Hindlimb muscle (tissue), 1 donor: Measurements from ENCODE around the gene DDX24. TPM values are rescaled to one million over a fixed set of nuclear protein-coding genes. Genes with fewer than 3 reads are reported as not detected.

Experiments
- DNase-seq: peaks from one replicate; pipeline ENCODE4 v3.0.0-alpha.2; 2013
- polyA plus RNA-seq: library from polyadenylated mRNA; unstranded; fragments of 120-200 nt; gene quantifications from one replicate; pipeline ENCODE4 v1.2.1, GENCODE V29; 2013; ENCODE audit not compliant: insufficient read length

Gene DDX24
- polyA plus RNA-seq, 1 donor: 84.8 TPM

GRCh38 chr14:94031161-94031882 lies 49.7 kb downstream of the DDX24 start:
- no peak for DNase-seq

- DNase-seq: no peak
Measured at GRCh38 chr14:94030571-94030970, 50.4 kb downstream of the DDX24 start.

DNA sequence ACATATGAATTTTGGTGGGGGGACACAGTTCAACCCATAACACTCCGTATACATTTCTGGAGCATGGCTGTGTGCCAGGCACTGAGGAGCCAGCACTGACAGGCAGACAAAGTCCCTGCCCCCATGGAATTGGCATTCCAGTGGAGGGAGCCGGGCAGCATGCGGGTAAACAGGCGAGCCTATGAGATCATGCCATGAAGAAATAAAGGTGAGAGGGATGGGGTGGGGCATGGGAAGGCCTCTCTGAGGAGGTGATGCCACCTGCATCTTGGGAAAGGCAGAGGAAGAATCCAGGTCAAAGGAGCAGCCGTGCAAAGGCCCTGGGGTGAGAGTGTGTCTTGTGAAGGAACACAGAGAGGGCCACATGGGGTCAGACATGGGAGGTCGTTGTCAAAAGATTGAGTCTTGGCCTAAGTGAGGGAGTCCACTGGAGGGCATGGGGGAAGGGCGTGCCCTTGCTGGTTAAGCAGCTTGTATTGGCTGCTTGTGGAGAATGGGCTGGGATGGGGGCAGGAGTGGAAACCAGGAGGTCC lies 51.3 kb downstream of the DDX24 start:
- DNase-seq: no peak

- no peak for DNase-seq
Measured at GRCh38 chr14:94029265-94029664, 51.7 kb downstream of the DDX24 start.

GRCh38 chr14:94028450-94028826 lies 52.6 kb downstream of the DDX24 start:
- DNase-seq: no peak

- DNase-seq: no peak
Measured at GRCh38 chr14:94027566-94028449, 53.2 kb downstream of the DDX24 start.

DNA sequence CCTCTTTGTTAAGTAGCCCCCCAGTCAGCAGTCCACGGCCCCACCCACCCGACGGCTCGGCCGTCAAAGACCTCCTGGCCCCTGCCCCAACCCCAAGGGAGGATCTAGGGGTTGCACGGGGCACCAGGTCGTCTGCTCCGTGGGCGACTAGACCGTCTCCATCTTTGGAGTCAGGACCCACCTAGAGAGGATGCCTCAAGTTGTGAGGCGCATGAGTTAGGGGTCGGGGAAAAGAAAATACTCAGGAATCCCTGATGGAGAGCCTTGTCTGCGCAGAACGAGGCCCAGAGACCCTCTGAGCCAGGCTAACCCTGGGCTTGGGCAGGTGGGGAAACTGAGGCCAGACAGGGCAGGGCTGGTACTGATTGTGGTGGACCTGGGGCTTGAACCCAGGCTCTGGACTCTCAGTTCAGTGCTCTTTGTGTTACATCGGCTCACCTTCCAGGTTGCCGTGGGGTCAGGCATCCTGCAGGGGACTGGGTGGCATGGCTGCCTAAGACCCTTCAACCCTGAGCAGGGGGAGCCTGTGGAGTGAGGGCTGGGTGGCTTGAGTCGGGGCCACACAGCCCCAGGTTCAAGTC lies 54.0 kb downstream of the DDX24 start:
- DNase-seq: no peak

GRCh38 chr14:94026173-94026888 lies 54.7 kb downstream of the DDX24 start, which contains the start of gene OTUB2:
Gene OTUB2, plus strand, starts transcription at chr14:94026340. Its CDS starts 198 bp downstream, at chr14:94026538.
- DNase-seq: peak; percentile 99

DNA sequence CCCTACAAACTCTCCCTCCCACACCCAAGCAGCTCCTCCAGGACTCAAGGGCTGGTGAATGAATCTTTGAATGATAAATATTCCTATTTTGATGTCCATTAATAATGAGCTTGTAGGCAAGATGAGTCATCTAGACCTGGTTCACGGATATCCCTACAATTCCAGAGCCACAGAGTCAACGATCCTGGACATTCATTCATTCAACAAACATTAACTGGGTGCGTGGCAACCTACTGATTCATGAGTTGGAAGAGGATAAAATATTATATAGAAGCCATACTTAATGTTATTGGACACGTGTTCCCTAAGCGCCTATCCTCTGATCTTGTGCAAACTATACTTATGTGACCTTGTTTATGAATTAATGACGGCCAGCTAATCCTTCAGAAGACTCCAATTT lies 55.3 kb downstream of the DDX24 start:
- no peak for DNase-seq

DNA sequence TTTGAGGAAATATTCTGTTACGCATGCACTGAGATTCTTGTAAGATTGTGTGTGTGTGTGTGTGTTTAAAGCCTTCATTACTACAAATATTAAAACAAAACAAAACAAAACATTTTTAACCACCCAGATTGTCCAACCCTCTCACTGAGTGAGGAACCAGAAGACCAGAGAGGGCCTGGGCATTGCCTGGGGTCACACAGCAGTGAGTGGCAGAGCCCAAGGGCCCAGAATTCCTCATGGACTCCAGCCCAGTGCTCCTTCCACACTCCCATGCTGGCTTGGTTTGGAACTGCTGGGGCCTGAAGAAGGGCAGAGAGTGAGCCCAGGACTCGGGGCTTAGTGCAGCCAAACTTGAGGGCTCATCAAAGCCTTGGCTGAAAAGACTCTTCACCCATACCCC lies 56.5 kb downstream of the DDX24 start:
- no peak for DNase-seq

DNA sequence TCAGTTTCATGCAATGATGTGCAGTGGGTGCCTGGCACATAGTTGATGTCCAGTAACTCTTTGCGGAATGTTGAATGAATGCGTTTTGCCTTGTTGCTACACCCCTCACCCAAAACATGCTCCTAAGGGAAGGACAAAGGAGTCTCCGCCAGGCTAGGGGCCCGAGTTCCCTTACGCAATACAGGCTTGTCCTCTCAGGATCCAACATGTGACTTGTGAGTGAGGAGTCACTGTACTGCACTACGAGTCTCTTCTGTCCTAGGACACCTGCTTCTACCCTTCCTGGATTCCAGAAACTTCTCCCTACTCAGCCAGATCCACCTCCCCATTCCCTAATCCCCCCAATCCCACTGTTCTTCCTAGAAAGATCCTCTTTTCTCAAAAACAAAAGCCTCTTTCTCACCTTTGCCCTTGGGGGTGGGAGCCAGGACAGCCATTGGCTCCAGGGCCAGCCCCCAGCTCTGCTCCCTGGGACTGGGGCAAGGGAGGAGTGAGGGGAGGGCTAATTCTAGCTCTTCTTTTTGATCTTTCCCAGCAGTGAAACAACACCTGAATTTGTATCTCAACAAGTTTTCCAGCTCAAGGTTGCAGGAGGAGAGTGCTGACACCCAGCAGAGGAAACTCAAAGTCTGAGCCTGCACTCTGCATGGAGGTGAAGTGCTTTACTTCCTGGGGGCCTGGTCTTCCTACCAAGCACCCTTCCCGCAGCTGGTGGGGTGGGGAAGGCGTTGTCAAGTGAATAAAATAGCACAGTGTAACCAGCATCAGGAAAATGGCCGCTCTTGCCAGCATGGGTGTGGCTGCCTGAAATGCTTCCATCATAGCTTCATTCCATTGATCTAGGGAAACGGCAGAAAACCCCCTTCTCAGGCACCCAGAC lies 58.2 kb downstream of the DDX24 start:
- DNase-seq: no peak

DNA sequence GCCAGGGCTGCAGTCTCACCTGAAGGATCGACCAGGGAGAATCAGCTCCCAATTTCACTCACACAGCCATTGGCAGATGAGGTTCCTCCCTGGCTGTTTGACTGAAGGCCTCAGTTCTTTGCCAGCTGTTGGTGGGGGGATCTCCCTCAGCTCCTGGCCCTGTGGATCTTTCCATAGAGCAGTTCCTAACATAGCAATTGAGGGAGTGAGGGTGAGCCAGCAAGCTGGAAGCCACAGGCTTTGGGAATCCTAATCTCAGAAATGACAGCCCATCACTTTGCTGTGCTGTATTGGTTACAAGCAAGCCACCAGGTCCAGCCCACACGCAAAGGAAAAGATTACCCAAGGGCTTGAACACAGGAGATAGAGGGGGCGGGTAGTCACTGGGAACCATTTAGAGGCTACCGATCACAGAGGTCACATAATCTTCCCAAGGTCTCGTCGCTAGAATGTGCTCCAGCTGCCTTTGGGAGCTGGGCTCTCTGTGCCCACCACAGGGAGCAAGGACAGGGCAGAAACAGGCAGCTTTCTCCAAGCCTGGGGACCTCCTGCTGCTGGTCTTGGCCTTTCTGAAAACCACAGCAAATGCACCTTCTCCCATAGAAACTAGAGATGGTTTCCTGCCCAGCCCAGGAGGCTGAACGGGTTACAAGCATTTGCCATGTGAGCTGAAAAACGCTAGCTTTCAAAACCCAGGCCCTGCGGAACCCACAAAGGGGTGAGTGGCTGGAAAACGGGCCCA lies 59.4 kb downstream of the DDX24 start:
- no peak for DNase-seq

DNA sequence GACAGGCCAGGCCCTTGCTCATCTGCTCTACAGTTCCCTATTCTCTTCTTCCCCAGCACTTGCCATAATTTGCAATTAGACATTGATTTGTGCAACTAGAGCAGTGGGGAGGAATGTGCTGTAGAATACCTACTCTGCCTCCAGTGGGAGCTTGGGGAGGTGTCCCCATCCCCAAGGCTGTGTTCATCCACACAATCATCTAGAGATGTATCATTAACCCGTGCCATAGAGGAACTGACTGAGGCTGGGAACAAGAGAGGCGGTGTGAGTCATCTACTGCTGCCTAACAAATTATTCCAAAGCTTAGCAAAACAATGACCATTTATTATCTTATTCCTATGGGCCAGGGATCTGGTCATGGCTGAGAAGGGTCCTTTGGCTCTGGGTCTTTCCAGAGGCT lies 60.0 kb downstream of the DDX24 start:
- no peak for DNase-seq

DNA sequence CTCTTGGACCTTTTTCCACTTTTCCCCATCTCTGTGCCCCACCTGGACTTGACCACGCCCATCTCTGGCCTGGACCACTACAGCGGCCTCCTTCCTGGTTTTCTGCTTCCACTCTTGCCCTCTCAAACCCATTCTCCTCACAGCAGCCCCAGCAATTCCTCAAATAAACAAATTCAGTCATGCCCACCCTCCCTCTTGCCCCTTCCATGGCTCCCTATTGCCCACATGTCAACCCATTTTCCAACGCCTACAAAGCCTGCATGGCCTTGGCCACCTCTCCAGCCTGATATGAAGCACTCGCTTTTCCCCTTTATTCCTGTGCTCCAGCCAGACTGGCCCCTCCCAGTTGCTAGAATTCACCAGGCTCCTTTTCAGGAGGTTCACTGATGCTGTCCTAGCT lies 60.7 kb downstream of the DDX24 start:
- no peak for DNase-seq

DNA sequence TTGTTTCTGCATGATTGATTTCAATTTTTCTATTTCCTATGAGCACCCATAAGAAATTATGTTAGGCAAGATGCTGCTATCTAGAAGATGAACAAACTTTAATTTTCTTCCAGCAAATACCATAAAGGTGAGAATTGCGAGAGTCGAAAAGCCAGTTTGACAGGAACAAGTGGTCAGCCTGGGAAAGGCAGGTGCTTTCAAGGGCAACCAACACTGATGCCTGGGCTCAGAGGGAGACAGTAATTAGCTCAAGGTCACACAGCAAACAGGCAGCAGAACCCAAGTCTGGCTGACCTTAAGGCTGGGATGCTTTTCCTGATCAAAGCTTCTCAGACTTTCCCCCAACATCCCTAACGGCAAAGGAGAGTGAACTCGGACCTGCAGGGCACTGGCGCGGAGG lies 61.7 kb downstream of the DDX24 start:
- DNase-seq: no peak

GRCh38 chr14:94018308-94018707 lies 62.7 kb downstream of the DDX24 start:
- no peak for DNase-seq

- DNase-seq: no peak
Measured at GRCh38 chr14:94016446-94016976, 64.5 kb downstream of the DDX24 start.

DNA sequence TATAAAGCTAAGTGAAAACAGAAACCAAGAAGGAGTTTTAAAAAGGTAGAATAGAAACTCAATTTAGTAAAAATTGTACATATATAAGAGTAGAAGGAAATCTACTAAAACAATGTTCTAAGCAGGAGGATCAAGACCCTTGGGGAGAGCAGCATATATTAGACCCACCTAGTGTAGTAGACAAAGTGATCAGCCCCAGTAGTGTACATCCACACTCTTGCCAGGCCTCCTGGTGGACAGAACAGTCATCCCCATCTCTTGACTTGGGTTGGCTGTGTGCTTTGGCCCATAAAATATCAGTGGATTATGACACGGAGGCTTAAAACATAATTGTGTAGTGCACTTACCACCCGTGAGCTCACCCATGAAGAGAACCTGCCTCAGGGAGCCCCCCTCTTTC lies 65.8 kb downstream of the DDX24 start:
- no peak for DNase-seq

DNA sequence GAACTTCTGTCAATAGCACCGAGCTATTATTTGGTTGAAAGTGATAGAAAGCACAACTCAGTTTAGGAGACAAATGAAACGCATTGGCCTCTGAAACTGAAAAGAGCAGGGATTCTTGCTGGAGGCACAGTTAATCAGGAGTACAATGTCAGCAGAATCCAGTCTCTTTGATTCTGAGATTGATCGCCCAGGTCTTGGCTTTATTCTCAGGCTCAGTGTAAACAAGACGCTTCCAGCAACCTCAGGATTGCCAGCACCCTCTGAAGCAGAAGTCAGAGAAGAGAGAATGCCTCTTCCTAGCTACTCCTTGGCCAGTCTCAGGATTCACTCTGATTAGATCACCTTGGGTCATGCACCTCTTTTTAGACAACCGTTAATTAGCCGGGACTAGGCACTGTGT lies 66.6 kb downstream of the DDX24 start:
- no peak for DNase-seq

GRCh38 chr14:94011795-94012194 lies 69.2 kb downstream of the DDX24 start:
- DNase-seq: no peak

GRCh38 chr14:94010625-94011024 lies 70.4 kb downstream of the DDX24 start:
- DNase-seq: no peak
